ENCODE results near the gene CCDC194. TPM values are rescaled to one million over a fixed set of nuclear protein-coding genes. Genes with fewer than 3 reads are reported as not detected.

Gene CCDC194
- total RNA-seq, 1 experiment from 2014 or later = not detected

DNA sequence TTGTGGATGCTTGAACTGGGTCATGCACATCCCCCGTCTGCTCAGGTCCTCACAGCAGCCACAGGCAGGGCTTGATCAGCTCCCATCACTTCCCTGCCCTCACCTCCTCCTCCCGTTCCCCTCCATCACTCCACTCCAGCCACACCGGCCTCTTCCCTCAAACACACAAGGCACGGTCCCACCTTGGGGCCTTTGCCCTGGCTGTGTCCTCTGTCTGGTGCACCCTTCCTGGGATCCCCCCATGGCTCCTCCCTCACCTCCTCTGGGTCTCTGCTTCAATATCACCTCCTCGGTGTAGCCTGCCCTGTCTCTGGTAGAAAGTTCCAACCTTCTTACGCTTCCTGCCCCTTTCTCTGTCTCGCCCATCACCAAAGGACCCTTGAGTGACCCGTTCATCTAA lies 40.6 kb downstream of the CCDC194 start:
- POLR2A ChIA-PET = no interaction called here
- Histone ChIP-seq H3K9me2 (ENCODE audit: insufficient read depth) (no peaks in the 10 kb centered on the region), H3K4me2 (ENCODE audit: low read length) (no peak overlapping the region), H3K4me1 (ENCODE audit: control insufficient read depth in 1 of 2, insufficient read depth in 2 of 2, low read length in 2 of 2) (peaks cover 9 to 11% of the 10 kb centered on the region in 2 experiments; a peak in 3 of 4 replicates), H2AFZ (ENCODE audit: low read depth, low read length, poor library complexity, severe bottlenecking) (no peak overlapping the region), H3K9me3 (ENCODE audit: control insufficient read depth in 1 of 2, insufficient read depth in 1 of 2, low read depth in 1 of 2, low read length in 2 of 2) (no peaks in the 10 kb centered on the region), H3K27ac (ENCODE audit: low read depth, low read length) (no peak overlapping the region), H3K36me3 (ENCODE audit: control insufficient read depth in 1 of 2, insufficient read depth in 2 of 2, low read length in 2 of 2) (no peaks in the 10 kb centered on the region), H3K4me3 (replicated peaks in 1 of 2; ENCODE audit: low read depth in 1 of 2, low read length in 2 of 2) (no peak overlapping the region), H3K27me3 (ENCODE audit: insufficient read depth, low read length) (no peaks in the 10 kb centered on the region), H3K9ac (ENCODE audit: low read length) (no peak overlapping the region), H3K79me2 (ENCODE audit: insufficient read depth, low read length) (no peaks in the 10 kb centered on the region), H4K20me1 (ENCODE audit: insufficient read depth) (no peaks in the 10 kb centered on the region)
- intact Hi-C loops (cut with micrococcal nuclease) = no loop called here
- TF ChIP-seq TCF7L2 (IDR thresholded peaks at IDR 0.05; ENCODE audit: borderline replicate concordance, extremely low read depth, insufficient read depth, insufficient read length) (no peak), POLR2AphosphoS5 (IDR thresholded peaks at IDR 0.05; ENCODE audit: low read depth, low read length) (no peak), SRF (IDR thresholded peaks at IDR 0.05; ENCODE audit: low read depth) (no peak), EGR1 (IDR thresholded peaks at IDR 0.05; ENCODE audit: low read depth) (no peak), CEBPB (IDR thresholded peaks at IDR 0.05; ENCODE audit: low read depth) (no peak), YY1 (IDR thresholded peaks at IDR 0.05; ENCODE audit: extremely low read depth, insufficient replicate concordance, low read depth, low read length) (no peak), ZNF274 (IDR thresholded peaks at IDR 0.05; ENCODE audit: low read depth, low read length) (no peak), ZFX (IDR thresholded peaks at IDR 0.05) (no peak), EZH2phosphoT487 (IDR thresholded peaks at IDR 0.05; ENCODE audit: borderline replicate concordance) (no peak), POLR2A (IDR thresholded peaks at IDR 0.05; ENCODE audit: borderline replicate concordance, extremely low read depth, insufficient read depth, insufficient read length) (no peak), SIN3A (IDR thresholded peaks at IDR 0.05; ENCODE audit: low read depth) (no peak), FOSL1 (IDR thresholded peaks at IDR 0.05; ENCODE audit: low read depth) (no peak), JUND (IDR thresholded peaks at IDR 0.05) (no peak), SP1 (IDR thresholded peaks at IDR 0.05; ENCODE audit: low read depth) (no peak)
- TF ChIP-seq, protein P1, sequence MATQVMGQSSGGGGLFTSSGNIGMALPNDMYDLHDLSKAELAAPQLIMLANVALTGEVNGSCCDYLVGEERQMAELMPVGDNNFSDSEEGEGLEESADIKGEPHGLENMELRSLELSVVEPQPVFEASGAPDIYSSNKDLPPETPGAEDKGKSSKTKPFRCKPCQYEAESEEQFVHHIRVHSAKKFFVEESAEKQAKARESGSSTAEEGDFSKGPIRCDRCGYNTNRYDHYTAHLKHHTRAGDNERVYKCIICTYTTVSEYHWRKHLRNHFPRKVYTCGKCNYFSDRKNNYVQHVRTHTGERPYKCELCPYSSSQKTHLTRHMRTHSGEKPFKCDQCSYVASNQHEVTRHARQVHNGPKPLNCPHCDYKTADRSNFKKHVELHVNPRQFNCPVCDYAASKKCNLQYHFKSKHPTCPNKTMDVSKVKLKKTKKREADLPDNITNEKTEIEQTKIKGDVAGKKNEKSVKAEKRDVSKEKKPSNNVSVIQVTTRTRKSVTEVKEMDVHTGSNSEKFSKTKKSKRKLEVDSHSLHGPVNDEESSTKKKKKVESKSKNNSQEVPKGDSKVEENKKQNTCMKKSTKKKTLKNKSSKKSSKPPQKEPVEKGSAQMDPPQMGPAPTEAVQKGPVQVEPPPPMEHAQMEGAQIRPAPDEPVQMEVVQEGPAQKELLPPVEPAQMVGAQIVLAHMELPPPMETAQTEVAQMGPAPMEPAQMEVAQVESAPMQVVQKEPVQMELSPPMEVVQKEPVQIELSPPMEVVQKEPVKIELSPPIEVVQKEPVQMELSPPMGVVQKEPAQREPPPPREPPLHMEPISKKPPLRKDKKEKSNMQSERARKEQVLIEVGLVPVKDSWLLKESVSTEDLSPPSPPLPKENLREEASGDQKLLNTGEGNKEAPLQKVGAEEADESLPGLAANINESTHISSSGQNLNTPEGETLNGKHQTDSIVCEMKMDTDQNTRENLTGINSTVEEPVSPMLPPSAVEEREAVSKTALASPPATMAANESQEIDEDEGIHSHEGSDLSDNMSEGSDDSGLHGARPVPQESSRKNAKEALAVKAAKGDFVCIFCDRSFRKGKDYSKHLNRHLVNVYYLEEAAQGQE (IDR thresholded peaks at IDR 0.05; ENCODE audit: low read depth) = no peak
- TF ChIP-seq, protein P2, sequence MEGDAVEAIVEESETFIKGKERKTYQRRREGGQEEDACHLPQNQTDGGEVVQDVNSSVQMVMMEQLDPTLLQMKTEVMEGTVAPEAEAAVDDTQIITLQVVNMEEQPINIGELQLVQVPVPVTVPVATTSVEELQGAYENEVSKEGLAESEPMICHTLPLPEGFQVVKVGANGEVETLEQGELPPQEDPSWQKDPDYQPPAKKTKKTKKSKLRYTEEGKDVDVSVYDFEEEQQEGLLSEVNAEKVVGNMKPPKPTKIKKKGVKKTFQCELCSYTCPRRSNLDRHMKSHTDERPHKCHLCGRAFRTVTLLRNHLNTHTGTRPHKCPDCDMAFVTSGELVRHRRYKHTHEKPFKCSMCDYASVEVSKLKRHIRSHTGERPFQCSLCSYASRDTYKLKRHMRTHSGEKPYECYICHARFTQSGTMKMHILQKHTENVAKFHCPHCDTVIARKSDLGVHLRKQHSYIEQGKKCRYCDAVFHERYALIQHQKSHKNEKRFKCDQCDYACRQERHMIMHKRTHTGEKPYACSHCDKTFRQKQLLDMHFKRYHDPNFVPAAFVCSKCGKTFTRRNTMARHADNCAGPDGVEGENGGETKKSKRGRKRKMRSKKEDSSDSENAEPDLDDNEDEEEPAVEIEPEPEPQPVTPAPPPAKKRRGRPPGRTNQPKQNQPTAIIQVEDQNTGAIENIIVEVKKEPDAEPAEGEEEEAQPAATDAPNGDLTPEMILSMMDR (IDR thresholded peaks at IDR 0.05 in 2 of 3, conservative IDR thresholded peaks at IDR 0.05 in 1 of 3; ENCODE audit: borderline replicate concordance in 1 of 3, insufficient read depth in 1 of 3, low read depth in 2 of 3, low read length in 2 of 3) = no peak
- TF ChIP-seq, protein P3, sequence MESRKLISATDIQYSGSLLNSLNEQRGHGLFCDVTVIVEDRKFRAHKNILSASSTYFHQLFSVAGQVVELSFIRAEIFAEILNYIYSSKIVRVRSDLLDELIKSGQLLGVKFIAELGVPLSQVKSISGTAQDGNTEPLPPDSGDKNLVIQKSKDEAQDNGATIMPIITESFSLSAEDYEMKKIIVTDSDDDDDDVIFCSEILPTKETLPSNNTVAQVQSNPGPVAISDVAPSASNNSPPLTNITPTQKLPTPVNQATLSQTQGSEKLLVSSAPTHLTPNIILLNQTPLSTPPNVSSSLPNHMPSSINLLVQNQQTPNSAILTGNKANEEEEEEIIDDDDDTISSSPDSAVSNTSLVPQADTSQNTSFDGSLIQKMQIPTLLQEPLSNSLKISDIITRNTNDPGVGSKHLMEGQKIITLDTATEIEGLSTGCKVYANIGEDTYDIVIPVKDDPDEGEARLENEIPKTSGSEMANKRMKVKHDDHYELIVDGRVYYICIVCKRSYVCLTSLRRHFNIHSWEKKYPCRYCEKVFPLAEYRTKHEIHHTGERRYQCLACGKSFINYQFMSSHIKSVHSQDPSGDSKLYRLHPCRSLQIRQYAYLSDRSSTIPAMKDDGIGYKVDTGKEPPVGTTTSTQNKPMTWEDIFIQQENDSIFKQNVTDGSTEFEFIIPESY (IDR thresholded peaks at IDR 0.05; ENCODE audit: extremely low read depth, insufficient replicate concordance, low read length) = no peak
- ATAC-seq (no peak), DNase-seq (ENCODE audit: low read depth, low spot score) (no peak)
- CTCF ChIA-PET = no interaction called here
- BruUV-seq (replicated peaks) = no TSS peak
- RAD21 ChIA-PET (ENCODE audit: low non-redundant PET in 1 of 2, low total read pairs in 2 of 2, uncharacterized antibody in 2 of 2, unreplicated experiment in 2 of 2) = no interaction called here

Measured in HCT116 (cell line).